ENCODE measurements around the gene RAD51B. TPM values are rescaled to one million over a fixed set of nuclear protein-coding genes. Genes with fewer than 3 reads are reported as not detected.

RAD51B gene
- total RNA-seq, 1 donor from 2014 or later: 14.7 TPM

DNA sequence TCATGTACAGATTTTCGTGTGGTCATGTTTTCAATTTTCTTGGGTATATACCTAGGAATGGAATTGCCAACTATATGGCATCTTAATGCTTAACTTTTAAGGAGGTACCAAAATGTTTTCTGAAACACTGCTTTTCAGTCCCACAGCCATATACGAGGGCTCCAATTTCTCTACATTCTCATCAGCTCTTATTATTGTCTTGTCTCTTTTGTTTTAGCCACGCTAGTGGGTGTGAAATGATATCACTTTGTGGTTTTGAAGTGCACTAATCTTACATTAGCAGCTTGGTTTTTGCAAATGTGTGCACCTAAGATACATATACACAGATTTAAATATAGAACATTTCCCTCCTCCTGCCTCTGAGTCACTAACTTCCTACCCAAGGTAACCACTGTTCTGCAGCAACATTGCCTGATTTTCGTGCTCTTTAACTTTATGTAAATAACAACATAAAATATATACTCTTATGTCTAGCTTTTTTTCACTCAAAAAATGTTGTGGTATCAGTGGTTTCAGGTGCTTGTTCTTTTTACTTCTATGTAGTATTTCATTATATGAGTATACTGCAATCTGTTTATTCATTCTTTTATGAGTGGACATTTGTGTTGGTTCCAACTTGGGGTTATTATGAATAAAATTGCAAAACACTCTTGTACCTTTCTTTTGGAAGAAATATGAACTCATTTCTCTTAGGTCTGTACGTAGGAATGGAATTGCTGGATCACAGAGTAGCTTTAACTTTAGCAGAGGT lies 900.2 kb downstream of the RAD51B start:
- DNase-seq (ENCODE audit: low spot score): no peak

- DNase-seq (ENCODE audit: low spot score): no peak
These were observed 902.6 kb downstream of the RAD51B start for GRCh38 chr14:68722186-68722585.

DNA sequence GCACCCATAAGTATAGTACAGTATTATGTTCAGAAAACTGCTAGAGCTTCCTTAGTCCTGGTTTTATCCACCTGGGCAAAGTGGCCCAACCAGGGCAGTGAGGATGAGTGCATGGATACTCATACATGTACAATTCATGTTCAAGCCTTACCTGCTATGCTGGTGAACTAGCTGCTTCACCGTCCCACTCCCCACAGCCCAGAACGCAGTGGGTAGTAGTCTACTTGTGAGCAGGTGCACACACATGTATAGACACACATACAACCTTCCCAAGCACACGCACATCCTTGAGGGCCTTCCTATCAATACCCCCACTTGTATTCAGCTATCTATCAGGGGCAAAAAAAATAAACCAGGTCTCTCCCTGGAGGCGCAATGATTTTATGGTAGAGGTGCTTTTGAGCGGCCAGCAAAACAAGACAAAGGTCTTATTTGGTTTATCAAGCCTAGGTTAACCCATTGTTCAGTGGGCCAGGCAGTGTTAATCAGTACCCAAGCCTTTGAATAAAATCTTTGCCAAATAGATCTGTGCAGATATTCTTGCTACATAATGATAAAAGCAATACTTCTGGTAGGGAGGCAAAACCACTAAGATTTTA lies 903.5 kb downstream of the RAD51B start:
- DNase-seq (ENCODE audit: low spot score): no peak

DNA sequence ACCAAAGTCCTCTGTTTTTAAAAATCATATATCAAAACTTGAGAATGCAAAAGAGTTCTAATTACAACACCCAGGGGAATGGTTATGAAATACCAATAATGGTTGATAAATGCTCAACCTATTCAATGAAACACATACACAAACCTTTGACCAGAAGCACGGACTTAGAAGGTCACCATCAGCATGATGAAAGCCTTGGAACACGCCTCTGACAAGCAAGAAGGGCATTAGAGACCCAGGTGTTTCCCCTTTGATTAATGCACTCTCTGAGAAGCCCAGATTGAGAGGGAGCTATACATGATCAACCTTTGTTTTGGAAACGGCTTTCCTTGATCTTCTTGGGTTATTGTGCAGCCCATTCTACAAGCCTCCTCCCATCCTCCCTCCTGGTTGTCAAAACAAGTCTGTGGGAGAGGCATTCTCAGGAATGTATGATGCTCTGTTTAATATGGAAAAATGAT lies 904.3 kb downstream of the RAD51B start:
- DNase-seq (ENCODE audit: low spot score): no peak

DNA sequence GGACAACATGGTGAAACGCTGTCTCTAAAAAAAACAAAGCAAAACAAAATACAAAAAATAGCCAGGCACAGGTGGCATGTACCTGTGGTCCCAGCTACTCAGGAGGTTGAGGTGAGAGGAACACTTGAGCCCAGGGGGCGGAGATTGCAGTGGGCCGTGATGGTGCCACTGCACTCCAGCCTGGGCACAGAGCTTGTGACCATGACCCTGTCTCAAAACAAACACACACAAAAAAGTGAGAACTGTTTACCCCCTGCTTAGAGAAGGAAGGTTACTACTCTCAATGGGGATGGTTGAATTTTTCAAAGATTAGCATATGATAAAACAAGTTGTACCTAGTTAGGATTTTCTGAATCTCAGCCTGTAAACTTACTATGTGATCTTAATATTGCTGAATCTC lies 905.3 kb downstream of the RAD51B start:
- DNase-seq (ENCODE audit: low spot score): peak; percentile 6

GRCh38 chr14:68726093-68726695 lies 906.6 kb downstream of the RAD51B start:
- DNase-seq (ENCODE audit: low spot score): no peak

DNA sequence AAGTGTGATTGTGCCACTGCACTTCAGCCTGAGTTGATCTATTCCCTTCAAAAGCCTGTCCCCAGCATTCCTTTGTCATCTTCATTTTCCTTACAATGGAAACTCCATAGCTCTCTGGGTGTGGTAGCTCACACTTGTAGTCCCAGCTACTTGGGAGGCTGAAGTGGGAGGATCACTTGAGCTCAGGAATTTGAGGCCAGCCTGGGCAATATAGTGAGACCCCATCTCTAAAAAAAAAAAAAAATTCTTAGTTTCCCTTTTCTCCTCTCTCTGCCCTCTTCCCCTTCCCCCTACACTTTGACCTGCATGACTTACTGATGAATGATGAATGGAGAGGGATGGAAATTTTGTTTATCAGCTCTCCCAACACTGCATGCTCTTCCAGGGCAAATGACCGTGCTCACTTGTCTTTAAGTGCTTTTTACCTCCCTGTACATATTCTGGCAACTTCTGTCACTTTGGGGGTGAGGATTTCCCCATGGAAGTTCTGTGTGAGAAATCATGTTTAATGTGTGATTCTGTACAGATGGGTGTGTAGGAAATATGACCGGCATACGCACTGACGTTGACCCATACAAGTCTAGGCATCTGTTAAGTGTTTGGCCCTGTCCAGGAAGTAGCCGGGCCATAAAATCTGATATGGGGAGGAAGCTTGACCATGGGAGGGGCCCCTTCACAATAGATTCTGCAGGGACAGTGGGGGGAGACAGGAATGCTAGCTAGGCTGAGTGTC lies 907.9 kb downstream of the RAD51B start:
- DNase-seq (ENCODE audit: low spot score): peak; percentile 16

DNA sequence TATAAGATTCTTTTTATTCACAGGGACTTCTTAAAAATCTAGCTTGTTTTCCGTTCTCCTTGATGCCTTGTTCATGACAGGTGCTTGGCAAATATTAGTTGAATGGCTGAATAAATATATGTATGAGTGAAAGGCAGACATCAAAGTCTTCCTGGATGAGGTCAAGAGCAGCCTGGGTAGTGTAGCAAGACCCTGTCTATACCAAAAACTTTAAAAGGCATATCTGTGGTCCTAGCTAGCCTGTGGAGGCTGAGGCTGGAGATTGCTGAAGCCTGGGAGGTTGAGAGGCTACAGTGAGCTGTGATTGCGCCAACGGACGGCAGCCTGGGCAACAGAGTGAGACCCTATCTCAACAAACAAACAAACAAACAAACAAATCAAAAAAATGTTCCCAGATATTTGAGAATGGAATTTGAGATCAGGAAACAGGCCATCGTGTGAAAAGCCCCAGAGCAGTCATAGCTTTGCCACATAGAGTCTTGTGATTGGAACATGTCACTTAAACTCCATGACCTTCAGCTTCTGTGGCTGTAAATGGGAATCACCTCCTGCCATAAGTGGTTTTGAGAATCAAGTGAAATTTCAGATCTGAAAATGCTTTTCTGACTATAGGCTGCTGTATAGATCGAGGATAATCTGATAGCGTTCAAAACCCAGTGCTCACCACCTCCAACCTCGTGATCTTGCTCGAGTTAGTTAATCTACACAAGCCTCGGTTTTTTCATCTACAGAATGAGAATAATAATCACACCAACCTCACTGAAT lies 908.9 kb downstream of the RAD51B start:
- peak; percentile 18 for DNase-seq (ENCODE audit: low spot score)

DNA sequence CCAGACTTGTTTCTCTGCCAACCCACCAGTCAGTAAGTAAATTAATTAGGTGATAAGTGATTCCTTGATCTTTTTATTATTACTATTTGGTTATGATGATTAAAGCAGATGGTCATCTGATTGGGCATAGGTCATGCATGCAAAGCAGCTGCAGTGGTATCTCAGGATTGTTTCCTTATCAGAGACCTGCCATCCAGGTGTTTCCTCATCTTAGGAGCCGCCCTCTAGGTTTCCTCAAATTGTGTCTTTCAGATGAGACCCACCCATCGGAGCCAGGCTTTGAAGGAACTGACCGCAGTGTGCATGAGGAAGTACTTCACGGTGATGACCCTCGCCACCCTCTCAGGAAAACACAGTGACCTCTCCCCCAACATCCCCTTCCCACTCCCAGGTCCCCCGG lies 910.0 kb downstream of the RAD51B start:
- peak; percentile 35 for DNase-seq (ENCODE audit: low spot score)

GRCh38 chr14:68730348-68730747 lies 910.8 kb downstream of the RAD51B start:
- DNase-seq (ENCODE audit: low spot score): no peak

DNA sequence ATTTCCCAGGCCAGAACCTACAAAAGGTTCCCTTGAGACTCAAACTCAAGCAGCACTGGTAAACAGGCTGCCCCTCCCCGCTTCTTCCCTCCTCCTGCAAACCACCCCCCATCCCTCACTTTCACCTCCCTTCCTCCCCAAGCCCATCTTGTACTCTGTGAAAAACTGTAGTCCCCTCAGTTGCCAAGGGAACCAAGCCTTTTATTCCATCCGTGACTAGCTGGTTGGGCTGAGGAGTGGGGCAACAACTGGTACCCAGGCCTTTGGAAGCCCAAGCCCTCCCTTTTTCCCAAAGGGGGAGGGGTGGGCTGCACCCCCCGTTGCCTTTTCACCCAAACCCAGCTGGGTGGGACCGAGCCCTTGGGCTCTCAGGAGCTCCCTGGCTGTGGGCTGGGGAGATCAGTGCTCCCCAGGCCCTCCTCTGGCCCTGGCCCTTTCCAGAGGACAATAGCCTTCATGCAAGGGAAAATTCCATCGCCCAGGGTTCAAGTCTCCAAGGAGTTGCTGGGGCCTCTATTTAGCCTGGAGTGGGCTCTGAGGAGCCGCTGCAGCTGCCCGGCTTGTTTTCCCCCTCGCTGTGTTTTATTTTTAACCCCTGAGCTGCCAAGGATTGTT lies 911.3 kb downstream of the RAD51B start:
- peak; percentile 65 for DNase-seq (ENCODE audit: low spot score)

DNA sequence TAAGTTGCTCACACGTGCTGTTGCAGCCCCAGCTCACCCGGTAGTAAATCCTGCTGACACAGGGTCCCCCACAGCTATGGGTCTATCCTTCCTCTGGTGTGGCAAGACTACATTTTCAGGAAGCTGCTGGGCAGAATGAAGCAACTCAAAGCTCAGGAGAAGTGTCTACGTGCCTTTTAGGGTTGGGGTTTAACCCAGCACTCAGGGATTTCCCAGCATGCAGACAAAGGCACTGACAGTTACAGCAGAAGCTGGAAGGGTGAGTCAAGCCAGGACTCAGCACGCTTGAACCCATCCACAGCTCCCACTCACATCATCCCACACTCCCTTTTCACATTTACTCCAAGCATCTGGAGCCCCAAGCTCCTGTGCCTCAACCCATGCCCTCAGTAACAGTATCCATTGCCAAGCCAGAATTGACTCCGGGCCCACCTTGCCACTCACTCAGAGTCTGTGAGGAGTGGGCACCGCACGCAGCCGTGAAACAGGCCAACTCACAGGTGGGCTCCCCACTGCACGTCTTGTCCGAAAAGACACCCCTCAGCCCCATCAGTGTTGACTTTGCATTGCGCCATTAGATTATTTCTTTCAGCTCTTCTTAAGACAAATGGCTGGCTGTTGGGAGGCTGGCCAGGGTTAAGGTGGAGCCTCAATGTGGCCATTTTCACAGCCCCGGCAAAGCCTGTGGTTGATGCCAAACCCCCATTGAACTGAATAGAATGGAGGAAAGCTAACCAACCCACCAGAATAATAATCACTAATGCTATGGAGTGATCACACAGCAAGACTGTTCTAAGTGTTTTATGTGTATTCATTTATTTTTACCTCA lies 913.7 kb downstream of the RAD51B start:
- DNase-seq (ENCODE audit: low spot score): peak; percentile 84

- peak; percentile 41 for DNase-seq (ENCODE audit: low spot score)
These were observed 914.7 kb downstream of the RAD51B start for GRCh38 chr14:68734231-68734732.

GRCh38 chr14:68735856-68736255 lies 916.3 kb downstream of the RAD51B start:
- no peak for DNase-seq (ENCODE audit: low spot score)

- DNase-seq (ENCODE audit: low spot score): peak; percentile 85
These were observed 916.9 kb downstream of the RAD51B start for GRCh38 chr14:68736471-68736871.

- no peak for DNase-seq (ENCODE audit: low spot score)
These were observed 917.5 kb downstream of the RAD51B start for GRCh38 chr14:68737086-68737485.

- peak; percentile 26 for DNase-seq (ENCODE audit: low spot score)
These were observed 919.0 kb downstream of the RAD51B start for GRCh38 chr14:68738559-68738958.

DNA sequence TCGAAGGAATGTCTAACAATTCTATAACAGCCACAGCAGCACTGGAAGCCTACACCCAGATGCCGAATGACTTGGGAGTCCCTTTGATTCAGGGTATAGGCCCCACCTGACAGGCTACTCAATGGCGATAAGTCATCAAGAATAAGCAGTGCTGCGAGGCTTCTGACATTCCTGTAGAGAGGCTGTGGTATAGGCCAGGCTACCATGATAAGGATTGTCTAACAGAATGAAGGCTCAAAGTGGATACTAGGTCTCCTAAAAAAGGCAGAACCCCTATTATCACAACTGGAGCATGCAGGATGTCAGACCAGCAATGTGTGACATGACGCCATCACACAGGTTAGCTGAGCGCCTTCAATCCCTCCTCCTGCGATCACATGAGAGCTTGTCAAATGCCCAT lies 920.1 kb downstream of the RAD51B start:
- DNase-seq (ENCODE audit: low spot score): peak; percentile 39

- no peak for DNase-seq (ENCODE audit: low spot score)
These were observed 921.4 kb downstream of the RAD51B start for GRCh38 chr14:68740788-68741476.

Data from mesenteric fat pad (tissue), 1 donor.